ENCODE measurements around the gene KCNV2.

- TF ChIP-seq ARNTL (CRISPR knock-in tag; IDR thresholded peaks at IDR 0.05; ENCODE audit: borderline replicate concordance, low read depth) (no peak), SNAI2 (CRISPR knock-in tag; IDR thresholded peaks at IDR 0.05) (no peak), GLIS3 (CRISPR knock-in tag; IDR thresholded peaks at IDR 0.05) (no peak), ZC3H10 (CRISPR knock-in tag; IDR thresholded peaks at IDR 0.05) (no peak), CREB5 (CRISPR knock-in tag; IDR thresholded peaks at IDR 0.05; ENCODE audit: low read depth) (no peak), ZFP3 (CRISPR knock-in tag; IDR thresholded peaks at IDR 0.05) (no peak), OSR1 (CRISPR knock-in tag; IDR thresholded peaks at IDR 0.05) (no peak), BACH2 (CRISPR knock-in tag; IDR thresholded peaks at IDR 0.05; ENCODE audit: borderline replicate concordance) (no peak), ZNF8 (CRISPR knock-in tag; IDR thresholded peaks at IDR 0.05) (no peak), PATZ1 (CRISPR knock-in tag; IDR thresholded peaks at IDR 0.05; ENCODE audit: borderline replicate concordance) (no peak), TOX (CRISPR knock-in tag; IDR thresholded peaks at IDR 0.05; ENCODE audit: borderline replicate concordance) (no peak), ZFP30 (CRISPR knock-in tag; IDR thresholded peaks at IDR 0.05) (no peak), POU6F1 (CRISPR knock-in tag; IDR thresholded peaks at IDR 0.05; ENCODE audit: borderline replicate concordance, low read depth) (no peak), CSDC2 (CRISPR knock-in tag; IDR thresholded peaks at IDR 0.05) (no peak)
These were observed 61.5 kb downstream of the KCNV2 start for GRCh38 chr9:2778816-2779215.
